Mammary epithelial cell (primary cell): Measurements from ENCODE around the gene PHF24.

Experiments used
- CTCF ChIP-seq, 2 donors: IDR thresholded peaks in 1 of 2; conservative IDR thresholded peaks in 1 of 2; 2 replicates each; pipeline ENCODE4 v1.5.1; 2011 to 2012; ENCODE audit warnings: inconsistent platforms in 2 of 2, low read length in 2 of 2, mild to moderate bottlenecking in 2 of 2, control low read depth in 1 of 2, low read depth in 1 of 2; ENCODE audit not compliant: insufficient read depth in 1 of 2; ENCODE audit errors: extremely low read depth in 1 of 2
- EZH2 ChIP-seq: IDR thresholded peaks from 2 replicates; pipeline ENCODE4 v1.6.1; 2012; ENCODE audit warnings: low read length, inconsistent platforms, borderline replicate concordance

DNA sequence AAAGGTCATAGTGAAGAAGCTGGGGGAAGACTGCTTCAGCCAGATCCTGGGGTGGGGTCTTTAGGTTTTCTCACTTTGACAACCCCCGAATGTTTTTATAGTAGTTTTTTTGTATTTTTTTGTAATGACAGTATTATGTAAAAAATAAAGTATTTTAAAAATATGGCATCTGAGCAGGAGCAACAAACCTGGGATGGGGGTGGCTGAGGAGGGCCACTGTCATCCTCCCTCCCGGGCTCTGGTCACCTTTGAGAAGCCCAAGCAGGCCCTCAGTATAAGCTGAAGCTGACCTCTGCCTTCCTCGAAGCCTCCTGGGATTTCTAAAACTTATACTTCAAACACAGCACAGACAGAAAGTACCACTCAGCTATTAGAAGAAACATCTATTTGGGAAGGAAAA is 40.2 kb downstream of the PHF24 start:
- TF ChIP-seq CTCF (conservative IDR thresholded peaks at IDR 0.05 in 1 of 2, IDR thresholded peaks at IDR 0.05 in 1 of 2; ENCODE audit: extremely low read depth in 1 of 2, insufficient read depth in 1 of 2, low read depth in 1 of 2, low read length in 2 of 2) (no peak), EZH2 (no peak)
